VCaP (cell line): ENCODE data around the gene TFF1.

Source experiments
- H3K27ac ChIP-seq: fragments of 450-650 bp; 2 replicates; pipeline ENCODE4 v1.5.1; 2017
- CTCF ChIP-seq: fragments of 450-650 bp; conservative IDR thresholded peaks from 2 replicates; pipeline ENCODE4 v1.5.1; 2017; ENCODE audit warnings: mild to moderate bottlenecking, moderate library complexity

Gene TFF1

GRCh38 chr21:42374864-42375499 lies 8.6 kb upstream of the TFF1 start:
- peak overlapping the region; percentile 66; the same call in 1 of the 2 replicates for H3K27ac ChIP-seq
- TF ChIP-seq CTCF = no peak

GRCh38 chr21:42374457-42374856 lies 8.1 kb upstream of the TFF1 start:
- no peak for TF ChIP-seq CTCF
- no peak overlapping the region for H3K27ac ChIP-seq

GRCh38 chr21:42373908-42374455 lies 7.6 kb upstream of the TFF1 start:
- no peak overlapping the region for H3K27ac ChIP-seq
- no peak for TF ChIP-seq CTCF

- TF ChIP-seq CTCF = no peak
- no peak overlapping the region for H3K27ac ChIP-seq
These were observed 7.0 kb upstream of the TFF1 start for GRCh38 chr21:42373196-42373907.

- no peak overlapping the region for H3K27ac ChIP-seq
- no peak for TF ChIP-seq CTCF
These were observed 4.7 kb upstream of the TFF1 start for GRCh38 chr21:42370894-42371654.

- 0 out of 2 replicates have a peak, but pooled peaks have one; percentile 7 for TF ChIP-seq CTCF
These were observed 3.5 kb upstream of the TFF1 start for GRCh38 chr21:42369821-42370220.

More at GRCh38 chr21:42369821-42370220, 3.5 kb upstream of the TFF1 start:
- no peak overlapping the region for H3K27ac ChIP-seq
